NCI-H345 treated with DMSO at 0.1 percent for 48 hours (cell line): ENCODE results near the gene ZKSCAN8.

Experiments used
- DNase-seq: peaks from one replicate; lab custom pipeline; 2025; ENCODE audit not compliant: unreplicated experiment; lab: John Stamatoyannopoulos, UW

ZKSCAN8 gene

DNA sequence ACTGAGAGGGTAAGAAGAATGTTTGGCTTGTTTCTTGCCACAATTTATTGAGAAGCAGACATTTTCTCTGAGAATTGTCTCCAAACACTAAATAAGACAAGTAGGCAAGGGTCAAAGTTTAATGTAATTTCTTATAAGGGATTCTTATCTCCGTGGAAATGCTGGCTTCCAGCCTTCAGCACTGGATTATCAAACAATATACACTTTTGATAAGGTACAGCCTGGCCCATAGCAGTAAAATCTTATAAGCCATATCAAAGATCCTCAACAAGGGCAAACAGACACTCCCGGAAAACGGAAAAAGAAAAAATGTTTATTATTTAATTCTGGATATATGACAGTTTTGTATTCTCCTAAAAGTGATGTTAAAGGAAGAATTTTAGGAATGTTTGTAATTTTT lies 64.8 kb downstream of the ZKSCAN8 start:
- DNase-seq = no peak

DNA sequence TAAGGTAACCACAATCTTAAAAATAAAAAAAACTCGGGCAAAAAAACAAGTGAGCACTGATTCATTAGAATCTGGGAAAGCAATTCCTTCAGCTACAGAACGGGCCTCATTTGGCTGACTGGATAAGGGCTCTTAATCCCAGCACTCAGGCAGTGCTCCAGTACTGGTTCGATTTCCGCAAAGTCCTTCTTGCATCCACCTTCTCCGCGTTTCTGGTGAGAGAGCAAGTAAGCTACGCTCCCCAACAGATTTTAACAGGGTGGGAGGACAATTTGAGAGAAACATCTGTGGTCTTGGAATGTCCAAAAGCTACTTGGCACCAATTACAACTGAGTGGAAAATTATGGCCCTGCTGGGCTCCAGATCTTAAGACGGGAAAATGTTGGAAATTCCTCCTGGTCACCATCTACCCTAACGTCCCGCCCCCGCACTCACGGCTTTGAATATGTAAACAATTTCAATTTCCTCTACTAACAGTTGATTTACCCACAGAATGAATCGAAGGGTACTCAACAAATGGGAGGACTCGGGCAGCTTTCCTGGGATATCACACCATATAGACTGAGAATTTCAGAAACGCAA lies 65.3 kb downstream of the ZKSCAN8 start:
- DNase-seq = no peak

DNA sequence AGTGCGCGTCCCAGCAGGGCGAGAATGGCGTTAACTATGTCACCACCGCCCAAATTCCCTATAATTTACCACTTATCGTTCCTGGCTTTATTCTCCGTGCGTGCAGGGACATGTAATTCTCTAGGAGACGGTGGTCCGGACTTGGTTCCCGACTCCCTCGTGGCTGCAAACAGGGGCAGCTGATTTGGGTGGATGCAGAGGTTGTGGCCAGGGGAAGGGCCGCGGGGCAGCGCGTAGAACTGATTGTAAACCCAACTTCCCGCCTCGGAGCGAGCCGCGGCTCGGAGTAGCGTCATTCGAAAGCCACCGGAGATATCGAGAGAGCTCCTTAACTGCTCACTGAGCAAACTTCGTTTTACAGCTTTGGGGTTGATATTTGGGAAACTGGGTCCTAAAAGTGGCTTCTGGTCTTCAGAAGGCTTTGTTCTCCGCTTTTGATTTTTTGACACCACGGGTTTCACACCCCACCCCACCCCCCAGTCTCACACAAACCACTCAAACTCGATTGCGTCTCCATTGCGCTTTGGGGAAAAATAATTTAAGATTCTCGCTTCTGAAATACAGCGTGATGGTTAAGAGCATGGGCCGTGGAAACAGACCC lies 65.9 kb downstream of the ZKSCAN8 start:
- DNase-seq = no peak

DNA sequence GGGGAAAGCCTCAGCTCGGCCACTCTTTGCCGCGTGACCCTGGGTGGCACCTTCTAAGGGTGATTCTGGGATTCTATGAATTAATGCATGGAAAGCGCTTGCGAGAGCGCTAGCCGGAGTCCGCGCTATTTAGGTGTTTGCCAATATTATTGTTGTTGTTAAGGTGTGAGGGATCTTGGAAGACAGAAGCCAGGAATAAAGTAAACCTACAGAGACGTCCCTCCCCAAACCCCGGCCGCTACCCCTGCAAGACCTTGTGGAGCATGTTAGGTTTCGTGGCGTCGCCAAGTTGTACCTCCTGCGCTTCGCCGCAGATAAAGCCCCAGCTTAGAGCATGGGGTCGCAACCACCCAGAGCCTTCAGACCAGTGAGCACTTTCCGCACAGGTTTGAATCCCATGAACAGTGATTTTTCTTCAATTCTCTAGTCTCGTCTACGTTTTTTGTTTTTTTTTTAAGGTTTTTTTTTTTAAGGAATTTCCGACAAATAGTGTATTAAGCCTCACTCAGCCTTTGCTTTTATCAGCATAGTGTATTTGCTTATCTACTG lies 66.5 kb downstream of the ZKSCAN8 start:
- no peak for DNase-seq
